HEK293 (cell line): ENCODE results near the gene KMT2D.

Source experiments
- CTCF ChIP-seq: fragments of 450-650 bp; formaldehyde crosslinking; IDR thresholded peaks from 2 replicates; pipeline ENCODE4 v1.5.1; 2016; ENCODE audit warnings: missing biosample characterization, missing genetic modification characterization
- OVOL3 ChIP-seq: fragments of 450-650 bp; formaldehyde crosslinking; IDR thresholded peaks from 2 replicates; pipeline ENCODE4 v1.5.1; 2016; ENCODE audit warnings: missing biosample characterization, missing genetic modification characterization

GRCh38 chr12:49033611-49034285 is 26.8 kb downstream of the KMT2D start:
- no peak for TF ChIP-seq OVOL3
- TF ChIP-seq CTCF (tag by site-specific recombination) = no peak
